IMR-90 (cell line): Measurements from ENCODE around the gene RBM25. TPM values are rescaled to one million over a fixed set of nuclear protein-coding genes. Genes with fewer than 3 reads are reported as not detected.

ENCODE experiments used
- ATAC-seq: fragments of 200-7000 bp; cut with Tn5 transposase; 2 replicates; pipeline ENCODE4 v1.9.1; 2020; ENCODE audit warnings: low read depth, mild to moderate bottlenecking, moderate library complexity
- BruUV-seq: library from RNA; stranded (reverse); fragments of 400-500 nt; replicated peaks from 2 replicates; lab custom pipeline; 2021; lab: Mats Ljungman, UMichigan
- CTCF ChIA-PET: fragments of 300-600 bp; formaldehyde crosslinking; extraction: SDS; loops from one replicate; lab custom pipeline; 2021; ENCODE audit warnings: antibody characterized with exemption; lab: Yijun Ruan, JAX
- POLR2A ChIA-PET: fragments of 300-600 bp; sonication (Branson Sonifier 250); formaldehyde crosslinking; loops from one replicate; lab custom pipeline; 2022; ENCODE audit warnings: antibody characterized with exemption; ENCODE audit not compliant: unreplicated experiment; lab: Charles Lee
- DNase-seq: peaks from one replicate; pipeline ENCODE4 v3.0.0; 2013
- H2AFZ ChIP-seq: replicated peaks from 2 replicates; pipeline ENCODE3; 2013; ENCODE audit warnings: low read length, mild to moderate bottlenecking; ENCODE audit not compliant: poor library complexity
- H2AK5ac ChIP-seq: 2 replicates; pipeline ENCODE4 v1.6.1; 2013; ENCODE audit warnings: low read depth, low read length, inconsistent platforms
- H2AK9ac ChIP-seq: replicated peaks from 2 replicates; pipeline ENCODE3; 2013; ENCODE audit warnings: mild to moderate bottlenecking, low read depth, low read length, moderate library complexity; ENCODE audit not compliant: poor library complexity
- H2BK120ac ChIP-seq: 2 replicates; pipeline ENCODE4 v1.6.1; 2013; ENCODE audit warnings: low read depth, low read length, inconsistent platforms
- H2BK15ac ChIP-seq: 3 replicates; pipeline ENCODE4 v1.6.1; 2013; ENCODE audit warnings: low read depth, low read length, inconsistent platforms
- H2BK20ac ChIP-seq: 2 replicates; pipeline ENCODE4 v1.6.1; 2013; ENCODE audit warnings: low read depth, mild to moderate bottlenecking, inconsistent platforms, low read length, moderate library complexity
- H2BK5ac ChIP-seq: 2 replicates; pipeline ENCODE4 v1.6.1; 2013; ENCODE audit warnings: mild to moderate bottlenecking, low read depth, low read length, inconsistent platforms; ENCODE audit not compliant: poor library complexity, severe bottlenecking
- H3K14ac ChIP-seq: replicated peaks from 2 replicates; pipeline ENCODE4 v1.6.1; 2013; ENCODE audit warnings: low read depth, low read length, inconsistent platforms
- H3K18ac ChIP-seq: 2 replicates; pipeline ENCODE4 v1.6.1; 2013; ENCODE audit warnings: low read depth, low read length, control low read depth
- H3K23ac ChIP-seq: 2 replicates; pipeline ENCODE4 v1.6.1; 2013; ENCODE audit warnings: low read depth, low read length, inconsistent platforms
- H3K27ac ChIP-seq: 2 replicates; pipeline ENCODE4 v1.5.1; 2013; ENCODE audit warnings: mild to moderate bottlenecking, control low read depth, low read length; ENCODE audit not compliant: insufficient read depth
- H3K27me3 ChIP-seq: 2 replicates; pipeline ENCODE4 v1.6.1; 2013; ENCODE audit warnings: low read length; ENCODE audit not compliant: control insufficient read depth, insufficient read depth
- H3K36me3 ChIP-seq: 2 replicates; pipeline ENCODE4 v1.6.1; 2013; ENCODE audit warnings: low read length, mixed read lengths; ENCODE audit not compliant: control insufficient read depth, insufficient read depth
- H3K4ac ChIP-seq: 2 replicates; pipeline ENCODE4 v1.6.1; 2013; ENCODE audit warnings: low read depth, low read length, inconsistent platforms
- H3K4me1 ChIP-seq: 2 replicates; pipeline ENCODE4 v1.6.1; 2013; ENCODE audit warnings: low read length, mixed read lengths; ENCODE audit not compliant: control insufficient read depth, insufficient read depth
- H3K4me2 ChIP-seq: 2 replicates; pipeline ENCODE4 v1.6.1; 2013; ENCODE audit warnings: low read depth, mild to moderate bottlenecking, control low read depth, low read length, moderate library complexity
- H3K4me3 ChIP-seq: 2 replicates; pipeline ENCODE4 v1.5.1; 2013; ENCODE audit warnings: low read depth, mild to moderate bottlenecking, control low read depth, low read length, moderate library complexity; ENCODE audit not compliant: insufficient read depth
- H3K56ac ChIP-seq: 2 replicates; pipeline ENCODE4 v1.6.1; 2013; ENCODE audit warnings: low read length, inconsistent platforms; ENCODE audit not compliant: insufficient read depth; ENCODE audit errors: extremely low read depth
- H3K79me1 ChIP-seq, 2 experiments: 2 replicates each; pipeline ENCODE4 v1.6.1; 2013; ENCODE audit warnings: low read length in 2 of 2, inconsistent platforms in 1 of 2, low read depth in 1 of 2
- H3K9ac ChIP-seq: 2 replicates; pipeline ENCODE4 v1.6.1; 2013; ENCODE audit warnings: low read depth, low read length, control low read depth
- H3K9me1 ChIP-seq: 2 replicates; pipeline ENCODE4 v1.6.1; 2013; ENCODE audit warnings: low read length, inconsistent platforms; ENCODE audit not compliant: insufficient read depth
- H3K9me3 ChIP-seq: 2 replicates; pipeline ENCODE4 v1.6.1; 2013; ENCODE audit warnings: low read length; ENCODE audit not compliant: control insufficient read depth, insufficient read depth
- H4K20me1 ChIP-seq: 2 replicates; pipeline ENCODE4 v1.6.1; 2013; ENCODE audit warnings: low read length, inconsistent platforms; ENCODE audit not compliant: insufficient read depth
- H4K5ac ChIP-seq: 2 replicates; pipeline ENCODE4 v1.6.1; 2013; ENCODE audit warnings: mild to moderate bottlenecking, low read depth, low read length, control low read depth
- H4K8ac ChIP-seq, 2 experiments: 2 replicates each; pipeline ENCODE4 v1.6.1; 2013; ENCODE audit warnings: low read depth in 2 of 2, low read length in 2 of 2, control low read depth in 1 of 2, inconsistent platforms in 1 of 2
- H4K91ac ChIP-seq: 2 replicates; pipeline ENCODE4 v1.6.1; 2013; ENCODE audit warnings: low read depth, low read length, inconsistent platforms; ENCODE audit not compliant: insufficient read depth
- CEBPB ChIP-seq: IDR thresholded peaks from 2 replicates; pipeline ENCODE4 v1.6.1; 2012; ENCODE audit warnings: low read depth, low read length, improper control_type of control experiment
- FOS ChIP-seq: fragments of 150-350 bp; IDR thresholded peaks from 2 replicates; pipeline ENCODE4 v1.6.1; 2016; ENCODE audit warnings: low read depth, low read length
- MAZ ChIP-seq: IDR thresholded peaks from 2 replicates; pipeline ENCODE4 v1.6.1; 2012; ENCODE audit warnings: low read depth, mild to moderate bottlenecking, low read length, improper control_type of control experiment, moderate library complexity, borderline replicate concordance
- NFE2L2 ChIP-seq: fragments of 150-350 bp; IDR thresholded peaks from 2 replicates; pipeline ENCODE4 v1.6.1; 2016; ENCODE audit warnings: low read depth, mild to moderate bottlenecking, low read length
- POLR2A ChIP-seq: IDR thresholded peaks from 2 replicates; pipeline ENCODE4 v1.6.1; 2012; ENCODE audit warnings: mild to moderate bottlenecking, low read depth, low read length
- RAD21 ChIP-seq: IDR thresholded peaks from 2 replicates; pipeline ENCODE4 v1.6.1; 2012; ENCODE audit warnings: low read length, improper control_type of control experiment
- RFX5 ChIP-seq: IDR thresholded peaks from 2 replicates; pipeline ENCODE4 v1.8.0; 2012; ENCODE audit warnings: low read depth, mild to moderate bottlenecking, low read length, moderate library complexity
- SMC3 ChIP-seq: fragments of 150-350 bp; IDR thresholded peaks from 2 replicates; pipeline ENCODE4 v1.6.1; 2016; ENCODE audit warnings: low read depth, mild to moderate bottlenecking, antibody characterized with exemption, low read length, moderate library complexity
- WGBS, 2 experiments: methylation state at CpG; one replicate each; pipeline versions ENCODE4 v1.1.5 to v1.1.7; 2013; ENCODE audit warnings: missing lambda C conversion rate in 2 of 2; ENCODE audit not compliant: insufficient read length in 1 of 2; ENCODE audit errors: extremely low coverage in 2 of 2; 5-methylcytosine and 5-hydroxymethylcytosine counted together
- dilution Hi-C: fragments of 300-500 bp; cut with HindIII; formaldehyde crosslinking; loops from one replicate; pipeline ENCODE4 v1.14.3; 2018; ENCODE audit warnings: low sequenced_read_pairs; ENCODE audit not compliant: unreplicated experiment
- in situ Hi-C: fragments of 300-500 bp; cut with MboI; formaldehyde crosslinking; loops from 3 replicates; pipeline ENCODE4 v1.14.3; 2019; ENCODE audit warnings: low sequenced_read_pairs, inconsistent platforms, mixed read lengths
- intact Hi-C: fragments of 100-400 bp; cut with micrococcal nuclease; formaldehyde crosslinking; loops from 2 replicates; pipeline ENCODE4 v1.10.0; 2022
- polyA plus RNA-seq, 3 experiments: library from polyadenylated mRNA; depleted of rRNA; stranded (reverse); fragments of >200 nt; gene quantifications; 2 replicates each; pipeline ENCODE4 v1.2.3, GENCODE V29; 2012; ENCODE audit warnings: low replicate concordance in 1 of 3
- total RNA-seq: library from RNA; depleted of rRNA; stranded (reverse); fragments of >200 nt; gene quantifications from 2 replicates; pipeline ENCODE4 v1.2.3, GENCODE V29; 2012
- TF ChIP-seq, protein P1 (sequence below): fragments of 150-350 bp; IDR thresholded peaks from 2 replicates; pipeline ENCODE4 v1.6.1; 2017; ENCODE audit warnings: mild to moderate bottlenecking, antibody characterized with exemption, low read length, low read depth
- TF ChIP-seq, protein P2 (sequence below): fragments of 150-350 bp; IDR thresholded peaks from 2 replicates; pipeline ENCODE4 v1.6.1; 2016; ENCODE audit warnings: low read depth, mild to moderate bottlenecking, low read length, moderate library complexity, borderline replicate concordance

The RBM25 gene
- total and polyA plus RNA-seq, 2 of the 4 experiments (the other 2 are of a cell fraction): 32.3 to 32.9 TPM

DNA sequence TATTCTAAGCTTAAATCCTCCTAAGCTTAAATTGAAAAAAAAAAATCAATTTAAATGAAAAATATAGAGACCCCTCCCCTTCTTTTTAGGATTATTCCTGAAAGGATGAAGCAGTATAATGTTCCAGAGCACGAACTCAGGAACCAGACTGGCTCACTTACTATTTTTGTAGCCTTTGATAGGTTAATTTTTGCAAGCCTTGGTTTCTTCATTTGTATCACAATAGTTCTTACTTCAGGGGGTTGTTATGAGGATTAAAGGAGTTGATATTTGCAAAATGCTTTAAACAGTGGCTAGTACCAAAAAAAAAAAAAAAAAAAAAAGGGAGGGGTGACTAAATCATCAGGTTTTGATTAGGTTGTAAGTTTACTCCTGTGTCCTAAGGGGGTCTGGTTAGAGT lies 3.1 kb upstream of the RBM25 start:
- H3K9ac ChIP-seq: no peak overlapping the region
- no peak overlapping the region for H3K56ac ChIP-seq
- H3K9me1 ChIP-seq: no peaks in the 10 kb centered on the region; the same call in 1 of the 2 replicates
- no peak overlapping the region for H2AK9ac ChIP-seq
- no peak overlapping the region for H2BK5ac ChIP-seq
- DNase-seq: no peak
- in situ Hi-C loops (no loop called here), dilution Hi-C loops (no loop called here), intact Hi-C loops (no loop called here)
- no CpG with 5 or more reads among the region's 1 CpG for WGBS, 2 experiments
- TF ChIP-seq, protein P1, sequence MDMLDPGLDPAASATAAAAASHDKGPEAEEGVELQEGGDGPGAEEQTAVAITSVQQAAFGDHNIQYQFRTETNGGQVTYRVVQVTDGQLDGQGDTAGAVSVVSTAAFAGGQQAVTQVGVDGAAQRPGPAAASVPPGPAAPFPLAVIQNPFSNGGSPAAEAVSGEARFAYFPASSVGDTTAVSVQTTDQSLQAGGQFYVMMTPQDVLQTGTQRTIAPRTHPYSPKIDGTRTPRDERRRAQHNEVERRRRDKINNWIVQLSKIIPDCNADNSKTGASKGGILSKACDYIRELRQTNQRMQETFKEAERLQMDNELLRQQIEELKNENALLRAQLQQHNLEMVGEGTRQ: no peak
- TF ChIP-seq RAD21 (no peak), POLR2A (no peak), RFX5 (no peak), MAZ (no peak), CEBPB (no peak), FOS (no peak), NFE2L2 (no peak), SMC3 (no peak)
- TF ChIP-seq, protein P2, sequence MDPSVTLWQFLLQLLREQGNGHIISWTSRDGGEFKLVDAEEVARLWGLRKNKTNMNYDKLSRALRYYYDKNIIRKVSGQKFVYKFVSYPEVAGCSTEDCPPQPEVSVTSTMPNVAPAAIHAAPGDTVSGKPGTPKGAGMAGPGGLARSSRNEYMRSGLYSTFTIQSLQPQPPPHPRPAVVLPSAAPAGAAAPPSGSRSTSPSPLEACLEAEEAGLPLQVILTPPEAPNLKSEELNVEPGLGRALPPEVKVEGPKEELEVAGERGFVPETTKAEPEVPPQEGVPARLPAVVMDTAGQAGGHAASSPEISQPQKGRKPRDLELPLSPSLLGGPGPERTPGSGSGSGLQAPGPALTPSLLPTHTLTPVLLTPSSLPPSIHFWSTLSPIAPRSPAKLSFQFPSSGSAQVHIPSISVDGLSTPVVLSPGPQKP: no peak
- no peaks in the 10 kb centered on the region for H3K27me3 ChIP-seq
- H2BK20ac ChIP-seq: no peak overlapping the region
- peaks cover 16% of the 10 kb centered on the region for H4K20me1 ChIP-seq
- no peak overlapping the region for H4K5ac ChIP-seq
- H3K27ac ChIP-seq: no peak overlapping the region
- no peak overlapping the region for H3K14ac ChIP-seq
- no peaks in the 10 kb centered on the region for H3K4me1 ChIP-seq
- no peak overlapping the region for H2BK15ac ChIP-seq
- H3K9me3 ChIP-seq: no peaks in the 10 kb centered on the region
- no peak overlapping the region for H3K18ac ChIP-seq
- CTCF ChIA-PET: no interaction called here
- no TSS peak for BruUV-seq
- no peak for ATAC-seq
- no peak overlapping the region for H2AK5ac ChIP-seq
- no peak overlapping the region for H3K4me3 ChIP-seq
- no peak overlapping the region for H4K91ac ChIP-seq
- H3K4me2 ChIP-seq: no peak overlapping the region
- no peak overlapping the region for H3K4ac ChIP-seq
- POLR2A ChIA-PET: no interaction called here
- H3K79me1 ChIP-seq: peaks cover 3 to 12% of the 10 kb centered on the region in 2 experiments; a peak in 3 of 4 replicates
- no peak overlapping the region for H4K8ac ChIP-seq
- no peak overlapping the region for H3K23ac ChIP-seq
- H3K36me3 ChIP-seq: no peaks in the 10 kb centered on the region
- no peak overlapping the region for H2AFZ ChIP-seq
- H2BK120ac ChIP-seq: no peak overlapping the region
